Erythroblast (primary cell): ENCODE measurements around the gene ABCA8.

ENCODE experiments used
- GATA1 ChIP-seq: IDR thresholded peaks from 2 replicates; pipeline ENCODE4 v1.6.1; 2011; ENCODE audit warnings: low read depth, mild to moderate bottlenecking, control low read depth, low read length, moderate library complexity
- POLR2A ChIP-seq: IDR thresholded peaks from 2 replicates; pipeline ENCODE4 v1.6.1; 2011; ENCODE audit warnings: mild to moderate bottlenecking, low read length

DNA sequence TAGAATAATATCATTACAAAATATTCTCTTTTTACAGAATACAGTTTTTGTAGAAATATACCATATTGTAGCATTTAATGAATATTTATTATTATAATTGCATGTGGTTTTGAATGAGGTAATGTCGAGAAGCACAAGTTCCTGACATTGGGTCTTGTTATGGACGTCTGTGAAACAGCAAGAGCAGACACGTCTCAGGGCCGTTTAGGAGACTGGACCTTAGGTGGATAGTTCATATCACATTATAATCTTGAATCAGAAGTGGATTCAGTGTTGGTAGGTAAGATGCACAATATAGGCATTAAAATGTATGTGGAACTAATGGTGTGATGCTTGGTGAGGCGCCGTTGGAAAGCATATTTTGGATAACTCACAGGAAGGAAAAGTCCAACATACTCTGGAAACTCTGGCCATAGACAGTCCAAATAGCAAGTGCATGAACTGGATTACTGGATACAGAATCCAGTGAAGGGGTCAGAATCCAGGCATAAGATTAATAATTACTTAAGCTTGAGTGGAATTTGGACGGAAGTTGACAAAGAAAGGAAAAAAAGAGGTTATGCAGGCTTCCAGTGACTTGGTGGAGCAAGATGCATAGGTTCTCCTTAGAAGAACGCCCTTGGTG lies 17.2 kb downstream of the ABCA8 start:
- no peak for TF ChIP-seq POLR2A
- TF ChIP-seq GATA1: no peak
